Adrenal gland (tissue), 5 donors: ENCODE data around the gene KIFC3.

Experiments
- POLR2A ChIP-seq, 2 donors: fragments of 450-650 bp; IDR thresholded peaks; one replicate each; pipeline ENCODE4 v1.6.1; 2017; ENCODE audit warnings: antibody characterized with exemption in 2 of 2, mild to moderate bottlenecking in 2 of 2, moderate library complexity in 1 of 2
- TF ChIP-seq, protein P1 (sequence below), 6 experiments: fragments of 450-650 bp in 4 of 6; fragments of 200-600 bp in 2 of 6; sonication (generic) in 1 of 6; IDR thresholded peaks; 1 replicate in 5 of 6; 2 replicates in 1 of 6; pipeline versions ENCODE4 v1.5.1 to v1.8.0; 2016 to 2021; ENCODE audit warnings: antibody characterized with exemption in 6 of 6, mild to moderate bottlenecking in 2 of 6, moderate library complexity in 1 of 6
- donor health status: DM: no; HTN: no; CAD: no.

- TF ChIP-seq, protein P1, sequence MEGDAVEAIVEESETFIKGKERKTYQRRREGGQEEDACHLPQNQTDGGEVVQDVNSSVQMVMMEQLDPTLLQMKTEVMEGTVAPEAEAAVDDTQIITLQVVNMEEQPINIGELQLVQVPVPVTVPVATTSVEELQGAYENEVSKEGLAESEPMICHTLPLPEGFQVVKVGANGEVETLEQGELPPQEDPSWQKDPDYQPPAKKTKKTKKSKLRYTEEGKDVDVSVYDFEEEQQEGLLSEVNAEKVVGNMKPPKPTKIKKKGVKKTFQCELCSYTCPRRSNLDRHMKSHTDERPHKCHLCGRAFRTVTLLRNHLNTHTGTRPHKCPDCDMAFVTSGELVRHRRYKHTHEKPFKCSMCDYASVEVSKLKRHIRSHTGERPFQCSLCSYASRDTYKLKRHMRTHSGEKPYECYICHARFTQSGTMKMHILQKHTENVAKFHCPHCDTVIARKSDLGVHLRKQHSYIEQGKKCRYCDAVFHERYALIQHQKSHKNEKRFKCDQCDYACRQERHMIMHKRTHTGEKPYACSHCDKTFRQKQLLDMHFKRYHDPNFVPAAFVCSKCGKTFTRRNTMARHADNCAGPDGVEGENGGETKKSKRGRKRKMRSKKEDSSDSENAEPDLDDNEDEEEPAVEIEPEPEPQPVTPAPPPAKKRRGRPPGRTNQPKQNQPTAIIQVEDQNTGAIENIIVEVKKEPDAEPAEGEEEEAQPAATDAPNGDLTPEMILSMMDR (IDR thresholded peaks at IDR 0.05): no peak
- TF ChIP-seq POLR2A (IDR thresholded peaks at IDR 0.05): no peak
Measured at GRCh38 chr16:57711346-57711745, 90.9 kb downstream of the KIFC3 start.
